Measurements from ENCODE around the gene ZFP30. TPM values are rescaled to one million over a fixed set of nuclear protein-coding genes. Genes with fewer than 3 reads are reported as not detected.

ZFP30 gene
- total RNA-seq, 1 experiment from 2014 or later, result 8.1 TPM

GRCh38 chr19:37655689-37656371 is 565 bp upstream of the ZFP30 start:
- intact Hi-C loops (cut with micrococcal nuclease), result loop anchor here (1.0 to 5.0 kb wide), 3 partner anchors 62 to 84 kb away; partner anchors contain the start of genes ZNF540, ZNF571 and ZNF607
- H3K27me3 Mint-ChIP-seq (ENCODE audit: insufficient read depth, unreplicated experiment), result no peaks in the 10 kb centered on the region
- ChIA-PET CTCF (no interaction called here), POLR2A (interaction anchor here (0.8 to 3.8 kb wide), 5 partner anchors 60 to 285 kb away, joined by 3 to 70 read pairs (median 16); partner anchors contain the start of genes ZNF527, ZNF540, ZNF571 and ZNF573)
- peaks cover 5% of the 10 kb centered on the region for H3K36me3 Mint-ChIP-seq (ENCODE audit: insufficient read depth, unreplicated experiment)
- peaks cover 15% of the 10 kb centered on the region for H3K9me3 Mint-ChIP-seq (ENCODE audit: unreplicated experiment)
- peak; percentile 87 for DNase-seq (ENCODE audit: unreplicated experiment)
- peak overlapping the region; percentile 91 for H3K27ac Mint-ChIP-seq (ENCODE audit: low read depth, unreplicated experiment)
- TF ChIP-seq, protein P1, sequence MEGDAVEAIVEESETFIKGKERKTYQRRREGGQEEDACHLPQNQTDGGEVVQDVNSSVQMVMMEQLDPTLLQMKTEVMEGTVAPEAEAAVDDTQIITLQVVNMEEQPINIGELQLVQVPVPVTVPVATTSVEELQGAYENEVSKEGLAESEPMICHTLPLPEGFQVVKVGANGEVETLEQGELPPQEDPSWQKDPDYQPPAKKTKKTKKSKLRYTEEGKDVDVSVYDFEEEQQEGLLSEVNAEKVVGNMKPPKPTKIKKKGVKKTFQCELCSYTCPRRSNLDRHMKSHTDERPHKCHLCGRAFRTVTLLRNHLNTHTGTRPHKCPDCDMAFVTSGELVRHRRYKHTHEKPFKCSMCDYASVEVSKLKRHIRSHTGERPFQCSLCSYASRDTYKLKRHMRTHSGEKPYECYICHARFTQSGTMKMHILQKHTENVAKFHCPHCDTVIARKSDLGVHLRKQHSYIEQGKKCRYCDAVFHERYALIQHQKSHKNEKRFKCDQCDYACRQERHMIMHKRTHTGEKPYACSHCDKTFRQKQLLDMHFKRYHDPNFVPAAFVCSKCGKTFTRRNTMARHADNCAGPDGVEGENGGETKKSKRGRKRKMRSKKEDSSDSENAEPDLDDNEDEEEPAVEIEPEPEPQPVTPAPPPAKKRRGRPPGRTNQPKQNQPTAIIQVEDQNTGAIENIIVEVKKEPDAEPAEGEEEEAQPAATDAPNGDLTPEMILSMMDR (IDR thresholded peaks at IDR 0.05; ENCODE audit: unreplicated experiment), result no peak
- H3K4me1 Mint-ChIP-seq (ENCODE audit: insufficient read depth, unreplicated experiment), result peaks cover 9% of the 10 kb centered on the region
- BruUV-seq (replicated peaks), result no TSS peak
- peak overlapping the region; percentile 89 for H3K4me3 Mint-ChIP-seq (ENCODE audit: unreplicated experiment)

DNA sequence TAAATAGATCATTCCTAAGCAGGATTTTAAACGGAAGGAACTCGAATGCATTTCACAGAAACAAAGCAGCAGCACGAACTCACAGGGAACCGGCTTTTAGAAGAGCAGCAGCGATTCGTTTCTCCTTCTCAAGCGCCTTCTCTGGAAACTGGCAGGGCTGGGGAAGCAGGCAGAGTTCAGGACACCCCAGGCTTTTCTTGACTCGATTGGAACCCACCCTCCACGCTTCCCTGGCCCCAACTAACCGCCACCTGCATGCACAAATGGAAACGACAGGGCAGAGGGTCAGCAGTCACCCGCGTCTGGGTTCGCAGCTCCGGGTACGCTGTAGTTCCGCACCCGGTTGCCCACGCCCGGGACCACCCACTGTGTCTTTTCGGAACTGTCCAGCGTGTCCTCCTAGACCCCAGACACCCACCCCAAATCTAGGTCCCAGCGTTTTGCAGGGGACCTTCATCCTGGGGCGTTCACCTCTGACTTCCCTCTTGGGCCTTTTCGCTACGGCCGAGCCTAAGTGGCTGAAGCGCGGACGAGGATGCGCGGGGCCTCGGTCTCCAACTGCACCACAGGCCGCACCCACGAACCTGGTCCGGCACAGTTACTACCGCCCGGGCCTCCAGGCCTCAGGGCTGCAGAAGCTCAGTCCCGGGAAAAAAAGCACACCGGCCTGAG is 500 bp downstream of the ZFP30 start:
- peak overlapping the region; percentile 91 for H3K27ac Mint-ChIP-seq (ENCODE audit: low read depth, unreplicated experiment)
- DNase-seq (ENCODE audit: unreplicated experiment), result peak; percentile 51
- peaks cover 15% of the 10 kb centered on the region for H3K9me3 Mint-ChIP-seq (ENCODE audit: unreplicated experiment)
- no peaks in the 10 kb centered on the region for H3K27me3 Mint-ChIP-seq (ENCODE audit: insufficient read depth, unreplicated experiment)
- POLR2A ChIA-PET, result interaction anchor here (0.6 to 3.8 kb wide), 12 partner anchors 45 to 1082 kb away, joined by 3 to 70 read pairs (median 3); partner anchors contain the start of genes ZNF345, ZNF527, ZNF529 and ZNF540
- intact Hi-C loops (cut with micrococcal nuclease), result loop anchor here (1.0 to 5.0 kb wide), 3 partner anchors 60 to 82 kb away; partner anchors contain the start of genes ZNF540, ZNF571 and ZNF607
- H3K4me1 Mint-ChIP-seq (ENCODE audit: insufficient read depth, unreplicated experiment), result peaks cover 9% of the 10 kb centered on the region
- peaks cover 10% of the 10 kb centered on the region for H3K36me3 Mint-ChIP-seq (ENCODE audit: insufficient read depth, unreplicated experiment)
- TF ChIP-seq, protein P1 (IDR thresholded peaks at IDR 0.05; ENCODE audit: unreplicated experiment), result no peak
- CTCF ChIA-PET, result no interaction called here
- peak overlapping the region; percentile 89 for H3K4me3 Mint-ChIP-seq (ENCODE audit: unreplicated experiment)
- no TSS peak for BruUV-seq (replicated peaks)

GRCh38 chr19:37654118-37654517 is 1.1 kb downstream of the ZFP30 start:
- peaks cover 9% of the 10 kb centered on the region for H3K4me1 Mint-ChIP-seq (ENCODE audit: insufficient read depth, unreplicated experiment)
- H3K27me3 Mint-ChIP-seq (ENCODE audit: insufficient read depth, unreplicated experiment), result no peaks in the 10 kb centered on the region
- peak overlapping the region; percentile 91 for H3K27ac Mint-ChIP-seq (ENCODE audit: low read depth, unreplicated experiment)
- peaks cover 17% of the 10 kb centered on the region for H3K36me3 Mint-ChIP-seq (ENCODE audit: insufficient read depth, unreplicated experiment)
- H3K9me3 Mint-ChIP-seq (ENCODE audit: unreplicated experiment), result peaks cover 9% of the 10 kb centered on the region
- intact Hi-C loops (cut with micrococcal nuclease), result no loop called here
- TF ChIP-seq, protein P1 (IDR thresholded peaks at IDR 0.05; ENCODE audit: unreplicated experiment), result no peak
- ChIA-PET POLR2A (interaction anchor here (0.6 to 3.8 kb wide), 13 partner anchors 9 to 803 kb away, joined by 3 to 70 read pairs (median 4); partner anchors contain the start of genes ZNF345, ZNF527, ZNF540 and ZNF568), CTCF (interaction anchor here (0.6 to 1.4 kb wide), 4 partner anchors 10 to 303 kb away, joined by 3 to 8 read pairs (median 4); partner anchors contain the start of genes ZNF540 and ZNF571)
- DNase-seq (ENCODE audit: unreplicated experiment), result no peak
- H3K4me3 Mint-ChIP-seq (ENCODE audit: unreplicated experiment), result peak overlapping the region; percentile 89
- BruUV-seq (replicated peaks), result no TSS peak

Data from MCF 10A (cell line).